GM18873 (cell line): ENCODE results near the gene CDK6.
"Not testable (repeated sequence)": the region's sequence is repeated elsewhere in the genome, so short reads cannot be mapped to it uniquely, and the experiment has no call there.

Experiments used
- ATAC-seq: cut with Tn5 transposase; IDR thresholded peaks from one replicate; pipeline ENCODE4 v1.9.1; 2021; ENCODE audit warnings: mild to moderate bottlenecking, moderate library complexity, moderate number of reproducible peaks; ENCODE audit not compliant: unreplicated experiment, low FRiP score

CDK6 gene

DNA sequence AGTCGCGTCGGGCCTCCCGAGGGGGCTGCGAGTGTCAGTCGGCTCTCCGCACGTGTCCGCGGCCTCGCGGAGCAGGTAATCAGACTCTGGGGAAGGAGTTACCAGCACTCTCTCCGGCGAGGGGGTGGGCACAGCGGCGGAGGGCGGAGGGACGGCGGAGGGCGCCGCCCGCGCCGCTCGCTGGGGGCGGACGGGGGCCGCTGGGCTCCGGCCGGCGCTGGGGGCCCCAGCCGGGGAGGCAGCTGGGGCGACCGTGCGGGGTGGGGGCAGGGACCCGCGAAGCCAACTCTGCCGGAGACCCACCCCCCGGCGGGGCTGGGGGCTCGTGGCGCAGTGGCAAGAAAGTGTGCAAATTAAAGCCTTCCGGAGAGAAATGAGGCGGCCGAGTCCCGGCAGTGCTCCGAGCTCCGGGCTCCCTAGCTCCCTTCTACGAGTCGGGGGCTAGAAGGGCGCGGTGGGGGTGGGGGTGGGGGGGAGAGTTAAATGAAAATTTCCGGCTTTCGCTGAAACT is at the start of gene CDK6:
CDK6 (minus strand) TSS at position 85 of the 511 bp plus-strand sequence. CDS start 3,250 bp downstream, outside the sequence.
- ATAC-seq = no peak

DNA sequence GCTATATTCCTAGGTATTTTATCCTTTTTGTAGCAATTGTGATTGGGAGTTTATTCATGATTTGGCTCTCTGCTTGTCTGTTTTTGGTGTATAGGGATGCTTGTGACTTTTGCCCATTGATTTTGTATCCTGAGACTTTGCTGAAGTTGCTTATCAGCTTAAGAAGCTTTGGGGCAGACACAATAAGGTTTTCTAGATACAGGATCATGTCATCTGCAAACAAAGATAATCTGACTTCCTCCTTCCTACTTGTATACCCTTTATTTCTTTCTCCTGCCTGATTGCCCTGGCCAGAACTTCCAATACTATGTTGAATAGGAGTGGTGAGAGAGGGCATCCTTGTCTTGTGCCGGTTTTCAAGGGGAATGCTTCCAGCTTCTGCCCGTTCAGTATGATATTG is 49.7 kb upstream of the CDK6 start:
- ATAC-seq = not testable (repeated sequence)

DNA sequence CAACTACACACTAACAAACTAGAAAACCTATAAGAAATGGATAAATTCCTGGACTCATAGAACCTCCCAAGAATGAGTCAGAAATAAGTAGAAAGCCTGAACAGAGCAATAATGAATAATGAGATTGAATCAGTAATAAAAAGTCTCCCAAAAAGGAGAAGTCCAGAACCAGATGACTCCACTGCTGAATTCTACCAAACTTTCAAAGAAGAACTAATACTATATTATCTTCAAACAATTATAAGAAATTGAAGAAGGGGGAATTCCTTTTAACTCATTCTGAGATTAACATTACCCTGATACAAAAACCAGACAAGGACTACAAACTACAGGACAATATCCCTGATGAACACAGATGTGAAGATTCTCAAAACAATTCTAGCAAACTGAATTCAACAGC is 47.8 kb upstream of the CDK6 start:
- ATAC-seq = no peak

DNA sequence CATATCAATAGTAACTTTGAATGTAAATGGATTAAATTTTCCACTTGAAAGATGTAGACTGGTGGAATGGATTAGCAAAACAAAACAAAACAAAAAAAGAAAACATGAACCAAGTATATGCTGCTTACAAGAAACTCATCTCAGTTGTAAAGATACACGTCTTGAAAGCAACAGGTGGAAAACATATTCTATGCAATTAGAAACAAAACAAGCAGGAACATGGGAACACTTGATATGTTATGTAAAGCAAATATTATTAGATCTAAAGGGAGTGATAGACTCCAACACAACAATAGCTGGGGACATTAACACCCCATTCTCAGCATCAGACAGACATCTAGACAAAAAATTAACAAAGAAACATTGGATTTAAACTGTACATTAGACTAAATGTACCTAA is 46.4 kb upstream of the CDK6 start:
- no peak for ATAC-seq

DNA sequence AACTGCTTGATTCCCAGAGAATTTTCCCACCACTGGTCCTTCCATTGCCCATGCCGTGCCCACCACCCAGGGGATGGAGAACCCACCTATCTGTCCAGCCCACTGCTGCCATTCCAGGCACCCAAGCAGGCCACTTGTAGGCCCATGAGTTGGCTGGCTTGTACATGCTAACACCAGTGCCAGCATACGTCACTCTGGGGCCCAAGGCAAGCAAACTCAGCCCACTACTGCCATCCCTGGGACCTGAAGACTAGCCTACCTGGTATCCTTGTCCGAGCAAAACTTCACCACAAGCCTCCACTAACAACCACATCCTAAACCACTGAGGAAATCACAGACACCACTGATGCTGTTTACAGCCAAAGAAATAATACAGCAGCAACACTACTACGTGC is 44.7 kb upstream of the CDK6 start:
- ATAC-seq = no peak

DNA sequence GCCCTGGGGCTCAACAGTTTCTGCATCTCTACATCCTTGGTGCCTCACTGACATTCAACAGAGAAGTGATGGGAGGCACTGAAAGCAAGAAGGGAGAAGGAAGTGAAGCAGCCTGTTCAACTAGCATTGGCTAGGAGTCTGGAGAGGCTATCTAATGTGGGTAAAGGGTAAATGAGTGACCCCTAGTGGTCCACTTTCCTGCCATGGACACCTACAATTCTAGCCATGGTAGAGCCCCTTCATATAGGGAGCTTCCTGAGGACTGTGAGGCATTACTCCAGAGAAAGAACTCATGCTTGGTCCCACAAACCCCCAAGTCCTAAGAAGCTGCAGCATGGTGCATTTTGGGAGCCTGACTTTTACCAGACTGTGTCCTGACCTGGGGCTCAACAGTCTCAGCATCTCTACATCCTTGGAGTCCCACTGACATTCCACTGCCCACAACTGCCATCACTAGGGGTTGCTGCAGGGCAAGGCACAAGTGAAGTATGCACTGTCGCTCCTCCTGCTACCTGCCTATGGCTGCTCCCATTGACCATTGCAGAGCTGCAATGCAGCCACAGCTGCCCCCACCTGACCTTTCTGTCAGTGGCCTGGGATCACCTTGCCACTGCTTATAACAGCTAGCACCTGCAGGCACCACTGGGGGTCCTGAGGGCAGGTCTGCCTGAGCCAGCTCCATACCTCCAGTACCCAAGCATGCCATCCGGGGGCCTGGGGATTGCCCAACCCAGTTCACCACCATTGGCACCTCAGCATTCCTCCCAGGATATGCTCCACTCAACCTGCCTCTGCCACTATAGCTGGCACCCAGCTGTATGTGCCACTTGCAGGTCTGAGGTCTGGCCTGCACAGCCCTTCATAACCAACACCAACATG is 44.1 kb upstream of the CDK6 start:
- ATAC-seq = no peak

DNA sequence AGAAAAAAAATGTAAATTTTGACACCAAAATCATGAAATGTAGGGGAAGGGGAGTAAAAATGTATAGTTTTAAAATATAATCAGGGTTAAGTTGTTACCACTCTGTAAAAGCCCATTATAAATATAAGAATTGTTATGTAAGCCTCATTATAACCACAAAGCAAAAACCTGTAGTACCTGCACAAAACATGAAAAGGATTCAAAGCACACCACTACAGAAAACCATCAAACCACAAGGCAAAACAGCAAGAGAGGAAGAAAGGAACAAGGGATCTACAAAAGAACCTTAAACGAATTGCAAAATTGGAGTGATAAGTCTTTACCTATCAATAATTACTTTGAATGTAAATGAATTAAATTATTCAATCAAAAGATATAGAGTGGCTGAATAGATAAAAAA is 41.0 kb upstream of the CDK6 start:
- ATAC-seq = no peak

DNA sequence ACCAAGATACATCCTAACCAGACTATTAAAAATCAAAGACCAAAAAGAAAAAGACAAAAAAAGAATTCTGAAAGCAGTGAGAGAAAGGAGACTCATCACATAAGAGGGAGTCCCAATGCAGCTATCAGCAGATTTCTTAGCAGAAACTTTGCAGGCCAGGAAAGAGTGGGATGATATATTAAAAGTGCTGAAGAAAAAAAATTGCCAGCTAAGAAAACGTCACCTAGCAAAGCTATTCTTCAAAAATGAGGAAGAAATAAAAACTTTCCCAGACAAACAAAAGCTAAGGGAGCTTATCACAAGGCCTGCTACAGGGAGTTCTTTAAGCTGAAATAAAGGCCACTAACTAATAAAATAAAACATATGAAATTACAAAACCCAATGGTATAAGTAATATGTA is 40.5 kb upstream of the CDK6 start:
- no peak for ATAC-seq

DNA sequence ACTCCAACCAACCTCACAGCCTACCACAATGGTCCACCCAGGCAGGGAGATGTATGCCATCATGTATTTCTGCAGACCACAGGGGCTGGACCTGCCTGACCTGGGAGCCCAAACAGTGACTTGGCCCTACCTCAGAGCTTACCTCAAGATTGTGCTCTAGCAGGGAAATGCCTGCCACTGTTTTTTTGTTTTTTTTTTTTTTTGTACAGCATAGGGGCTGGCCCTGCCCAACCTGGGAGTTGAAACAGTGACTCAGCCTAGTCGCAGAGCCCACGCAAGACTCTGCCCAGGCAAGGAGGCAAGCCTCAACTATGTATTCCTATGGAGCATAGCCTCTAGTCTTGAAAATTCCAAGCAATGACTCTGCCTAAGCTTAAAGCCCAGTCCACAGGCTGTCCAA is 39.3 kb upstream of the CDK6 start:
- no peak for ATAC-seq

DNA sequence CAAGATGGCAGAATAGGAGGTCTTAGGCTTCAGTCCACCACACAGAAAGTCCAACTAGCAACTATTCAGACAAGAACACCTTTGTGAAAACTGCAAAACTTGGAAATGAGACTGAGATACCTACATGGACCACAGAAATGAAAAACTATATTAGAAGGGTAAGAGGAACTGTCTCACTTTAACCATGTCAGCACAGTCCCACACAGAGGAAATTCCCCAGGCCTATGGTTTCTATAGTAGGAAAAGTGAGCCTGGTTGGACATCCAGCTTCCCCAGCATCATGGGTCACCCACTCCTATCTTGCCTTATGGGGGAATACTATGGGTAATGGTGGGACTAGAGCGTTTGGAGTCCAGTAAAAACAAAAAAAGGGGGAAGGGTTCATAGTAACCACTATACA is 38.8 kb upstream of the CDK6 start:
- no peak for ATAC-seq

DNA sequence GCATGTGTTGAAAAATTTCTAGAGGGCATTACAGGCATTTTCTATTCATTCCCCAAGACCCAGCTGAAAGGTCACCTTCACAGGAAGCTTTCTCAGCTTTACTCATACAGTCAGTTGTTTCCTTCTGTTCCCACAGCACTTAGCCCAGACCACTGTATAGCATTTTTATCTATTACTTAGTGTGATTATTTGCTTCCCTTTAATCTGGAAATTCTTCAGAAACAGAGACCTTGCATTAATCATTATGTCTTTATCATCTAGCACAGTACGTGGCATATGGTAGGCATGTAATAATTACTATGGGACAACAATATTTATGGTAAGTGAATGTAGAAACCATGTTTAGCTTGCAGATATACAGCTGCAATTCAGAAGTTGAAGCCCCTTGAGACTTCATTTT is 38.2 kb upstream of the CDK6 start:
- ATAC-seq = no peak

DNA sequence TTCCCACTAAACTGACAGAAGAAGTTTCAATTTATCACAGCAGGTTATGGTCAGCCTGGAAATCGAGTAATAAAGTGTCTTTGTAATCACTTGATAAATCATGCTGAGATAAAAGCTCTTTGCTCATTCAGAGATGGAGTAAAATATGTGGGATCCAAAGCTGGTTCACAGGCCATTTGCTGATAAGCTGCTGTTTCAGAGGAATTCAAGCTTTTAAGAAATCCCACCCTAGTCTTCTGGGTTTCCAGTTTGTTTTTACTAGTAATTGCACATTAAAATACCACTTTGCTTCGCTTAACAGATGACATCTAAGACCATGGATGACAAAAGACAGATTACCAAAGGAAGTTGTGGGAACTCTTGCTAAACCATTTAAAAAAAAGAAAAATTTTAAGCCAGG is 37.4 kb upstream of the CDK6 start:
- ATAC-seq = no peak

DNA sequence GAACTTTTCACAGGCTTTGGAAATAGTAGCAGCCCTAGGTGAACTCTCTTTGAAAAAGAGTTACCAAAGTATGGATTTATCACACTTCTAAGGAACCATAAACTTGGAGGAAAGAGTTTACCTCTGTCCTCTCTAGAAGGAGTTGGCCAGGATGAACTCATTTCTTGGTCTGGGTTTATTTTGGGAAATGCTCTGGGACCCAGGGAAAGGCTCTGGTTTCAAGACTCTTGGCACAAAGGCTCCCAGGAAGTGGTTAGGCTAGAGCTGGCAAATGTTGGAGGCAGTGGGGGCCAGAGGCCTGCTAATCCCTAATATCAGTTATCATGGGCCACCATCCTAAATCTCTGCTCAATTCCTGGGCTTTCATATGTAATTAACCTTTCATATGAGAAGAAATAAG is 36.3 kb upstream of the CDK6 start:
- no peak for ATAC-seq

DNA sequence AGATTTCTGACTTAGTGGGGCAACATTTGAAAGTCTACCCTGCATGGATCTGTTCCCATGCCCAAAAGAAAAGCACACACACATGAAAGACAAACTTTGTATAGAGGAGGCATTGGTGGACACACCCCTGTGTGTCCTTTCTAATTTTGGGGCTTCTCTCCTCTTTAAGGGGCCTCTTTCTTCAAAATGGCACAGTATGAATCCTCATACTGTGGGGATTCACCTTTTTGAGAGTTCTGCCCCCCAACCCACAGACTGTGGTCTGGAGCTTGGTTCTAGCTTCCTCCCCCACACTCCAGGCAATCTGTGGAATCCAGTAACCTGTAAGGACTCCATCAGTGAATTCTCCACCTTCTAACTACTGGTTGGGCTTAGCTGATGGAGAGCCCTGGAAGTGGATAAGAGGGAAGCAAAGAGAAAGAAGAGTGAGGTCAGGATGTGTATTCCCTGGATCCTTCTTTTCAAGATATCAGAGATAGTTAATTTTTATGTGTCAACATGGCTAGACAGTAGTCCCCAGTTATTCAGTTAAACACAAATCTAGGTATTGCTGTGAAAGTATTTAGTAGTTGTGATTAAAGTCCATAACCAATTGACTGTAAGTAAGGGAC is 32.4 kb upstream of the CDK6 start:
- no peak for ATAC-seq

DNA sequence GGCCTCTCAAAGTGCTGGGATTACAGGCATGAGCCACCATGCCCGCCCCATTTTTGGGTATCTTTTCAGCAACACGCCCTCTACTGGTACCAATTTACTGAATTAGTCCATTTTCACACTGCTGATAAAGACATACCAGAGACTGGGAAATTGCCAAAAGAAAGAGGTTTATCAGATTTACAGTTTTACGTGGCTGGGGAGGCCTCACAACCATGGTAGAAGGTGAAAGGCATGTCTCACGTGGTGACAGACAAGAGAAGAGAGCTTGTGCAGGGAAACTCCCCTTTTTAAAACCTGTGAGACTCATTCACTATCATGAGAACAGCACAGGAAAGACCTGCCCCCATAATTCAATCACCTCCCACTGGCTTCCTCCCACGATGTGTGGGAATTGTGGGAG is 27.8 kb upstream of the CDK6 start:
- not testable (repeated sequence) for ATAC-seq

DNA sequence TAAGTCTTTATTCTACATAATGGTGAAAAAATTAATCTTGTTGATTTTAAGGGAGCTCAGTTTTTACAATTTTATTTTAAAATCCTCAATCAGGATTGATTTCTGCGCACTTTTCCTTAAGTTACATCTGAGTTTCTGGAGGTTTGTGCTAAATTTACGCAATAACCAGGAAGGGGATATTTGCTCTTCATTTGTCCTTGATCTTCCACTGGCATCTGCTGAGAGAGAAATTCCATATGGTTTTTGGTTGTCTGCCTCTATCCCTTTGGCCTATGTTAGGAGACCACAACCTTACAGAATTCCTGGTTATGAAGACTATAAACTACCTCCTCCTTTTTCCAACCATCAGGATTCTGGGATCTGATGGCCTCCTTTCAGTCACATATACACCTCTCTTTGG is 20.1 kb upstream of the CDK6 start:
- no peak for ATAC-seq

DNA sequence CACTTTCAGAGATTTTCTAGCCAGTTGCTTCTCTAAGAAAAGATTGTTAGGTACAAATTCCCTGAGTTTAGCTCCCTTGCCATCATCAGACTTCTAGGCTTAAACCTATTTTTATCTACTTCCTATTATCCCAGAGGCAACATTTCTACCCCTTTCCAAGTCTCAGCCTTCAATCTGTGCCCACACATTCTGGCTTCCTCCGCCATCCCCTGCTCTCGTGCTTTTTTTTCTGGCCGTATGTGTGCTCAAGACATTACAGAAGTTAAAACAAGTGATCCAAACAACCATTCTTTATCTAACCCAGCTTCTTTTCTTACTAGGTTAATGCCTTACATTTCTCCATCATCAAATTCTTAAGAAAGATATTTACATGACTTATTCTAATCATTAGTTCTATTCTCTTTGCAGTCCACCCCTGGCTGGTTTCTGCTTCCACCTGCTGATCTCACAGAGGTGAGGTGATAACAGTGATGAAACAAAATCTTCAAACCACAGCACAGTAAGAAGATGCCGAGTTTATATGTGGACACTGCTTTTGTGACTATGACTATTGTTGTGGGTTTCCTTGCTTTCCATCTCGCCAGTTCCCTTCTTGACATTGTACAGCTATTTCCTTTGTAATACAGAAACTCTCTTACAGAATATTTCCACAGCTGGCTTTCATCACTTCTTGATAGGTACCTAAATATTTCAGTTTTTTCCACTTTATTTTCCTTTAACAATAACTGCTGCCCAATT is 18.3 kb upstream of the CDK6 start:
- ATAC-seq = peak; percentile 62

DNA sequence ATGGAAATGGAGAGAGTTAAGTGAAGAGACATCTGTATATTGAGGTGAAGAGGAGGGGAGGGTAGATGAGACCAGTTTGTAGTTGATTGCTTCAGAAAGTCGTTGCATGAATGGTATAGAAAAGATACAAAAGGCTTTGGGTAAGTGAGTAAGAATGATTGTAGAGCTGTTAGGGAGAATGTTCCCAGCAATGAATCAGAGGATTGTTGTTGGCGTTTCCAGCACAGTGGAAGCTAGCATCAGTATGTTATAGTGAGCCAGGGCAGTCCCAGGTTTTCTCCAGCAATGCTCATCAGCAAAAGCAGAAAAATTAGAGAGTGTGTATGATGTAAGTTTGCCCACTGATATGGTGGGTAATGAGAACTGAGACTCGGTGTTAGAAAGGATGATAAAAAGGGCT is 15.4 kb upstream of the CDK6 start:
- ATAC-seq = no peak

DNA sequence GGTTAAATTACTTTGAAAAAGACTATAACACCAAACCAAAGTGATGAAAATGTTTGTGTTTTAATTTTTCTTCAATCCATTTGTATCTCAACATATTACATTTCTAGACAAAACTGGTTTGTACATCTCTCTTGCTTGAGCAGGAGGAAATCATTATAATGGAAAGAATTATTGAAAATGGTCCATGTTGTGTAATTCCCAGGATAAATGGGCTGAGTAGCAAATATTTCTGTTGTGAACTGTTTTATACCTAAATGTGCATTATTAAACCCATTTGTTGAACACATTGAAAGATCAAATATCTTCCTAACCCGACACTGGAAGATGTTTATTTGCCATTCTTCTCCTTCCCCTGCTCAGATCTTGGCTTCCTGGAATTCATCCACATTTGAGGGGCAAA is 14.1 kb upstream of the CDK6 start:
- no peak for ATAC-seq

DNA sequence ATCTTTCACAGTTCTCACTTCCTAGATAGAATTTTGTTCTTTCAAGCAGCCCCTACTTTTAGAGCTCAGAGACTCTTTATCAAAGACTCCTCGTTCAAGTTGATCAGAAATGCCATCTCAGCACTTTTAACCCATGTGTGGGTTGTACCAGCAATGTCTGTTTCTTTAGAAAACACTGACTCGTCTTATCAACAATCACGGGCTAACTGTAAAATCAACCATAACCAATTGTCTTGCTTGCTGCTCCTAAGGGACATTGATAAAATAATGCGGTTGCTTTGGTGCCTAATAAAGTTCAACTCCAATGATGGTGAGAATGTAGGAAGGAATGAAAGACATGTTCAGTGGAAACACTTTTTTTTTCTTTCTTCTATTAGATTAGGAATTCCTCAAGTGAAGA is 12.9 kb upstream of the CDK6 start:
- ATAC-seq = no peak

DNA sequence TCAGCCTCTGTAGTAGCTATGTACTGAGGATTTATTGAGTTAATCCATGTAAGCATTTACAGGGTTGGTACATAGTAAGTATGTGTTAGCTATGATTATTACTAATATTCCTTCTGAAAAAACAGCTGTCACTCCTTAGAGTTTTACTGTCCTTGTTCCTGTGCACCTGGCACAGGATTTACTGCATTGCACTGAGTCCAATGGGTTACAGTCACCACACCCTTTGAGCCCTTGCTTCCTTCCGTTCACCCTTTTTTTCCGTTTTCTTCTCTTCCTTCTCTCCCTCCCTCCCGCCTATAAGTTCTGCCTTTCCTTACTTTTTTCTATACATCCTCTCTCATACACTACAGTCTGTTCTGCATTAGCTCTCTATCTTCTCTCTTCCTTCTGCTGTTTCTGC is 12.5 kb upstream of the CDK6 start:
- ATAC-seq = no peak
